ENCODE data around the gene ADGRD1. TPM values are rescaled to one million over a fixed set of nuclear protein-coding genes. Genes with fewer than 3 reads are reported as not detected.

The ADGRD1 gene
- total RNA-seq, 1 donor from 2014 or later: 1.0 TPM

- Mint-ChIP-seq H3K4me3 (ENCODE audit: unreplicated experiment) (no peak overlapping the region), H3K27me3 (ENCODE audit: unreplicated experiment) (no peaks in the 10 kb centered on the region), H3K27ac (ENCODE audit: unreplicated experiment) (no peak overlapping the region), H3K9me3 (ENCODE audit: unreplicated experiment) (no peaks in the 10 kb centered on the region), H3K36me3 (ENCODE audit: unreplicated experiment) (no peaks in the 10 kb centered on the region), H3K4me1 (ENCODE audit: unreplicated experiment) (no peaks in the 10 kb centered on the region)
- no peak for TF ChIP-seq CTCF (IDR thresholded peaks at IDR 0.05)
- no peak for DNase-seq (ENCODE audit: extremely low spot score, unreplicated experiment)
These were observed 183.5 kb downstream of the ADGRD1 start for GRCh38 chr12:131137009-131137835.

- Mint-ChIP-seq H3K36me3 (ENCODE audit: unreplicated experiment) (no peaks in the 10 kb centered on the region), H3K27me3 (ENCODE audit: unreplicated experiment) (no peaks in the 10 kb centered on the region)
- no peak for TF ChIP-seq CTCF (IDR thresholded peaks at IDR 0.05)
These were observed 184.3 kb downstream of the ADGRD1 start for GRCh38 chr12:131137836-131138637.

GRCh38 chr12:131138638-131139362, 185.1 kb downstream of the ADGRD1 start:
- no peak for DNase-seq (ENCODE audit: extremely low spot score, unreplicated experiment)
- H3K9me3 Mint-ChIP-seq (ENCODE audit: unreplicated experiment): no peaks in the 10 kb centered on the region
- H3K4me3 Mint-ChIP-seq (ENCODE audit: unreplicated experiment): no peak overlapping the region
- no peaks in the 10 kb centered on the region for H3K27me3 Mint-ChIP-seq (ENCODE audit: unreplicated experiment)
- no peak for TF ChIP-seq CTCF (IDR thresholded peaks at IDR 0.05)
- no peaks in the 10 kb centered on the region for H3K36me3 Mint-ChIP-seq (ENCODE audit: unreplicated experiment)
- H3K27ac Mint-ChIP-seq (ENCODE audit: unreplicated experiment): no peak overlapping the region
- peaks cover 7% of the 10 kb centered on the region for H3K4me1 Mint-ChIP-seq (ENCODE audit: unreplicated experiment)

More at GRCh38 chr12:131137836-131138637, 184.3 kb downstream of the ADGRD1 start:
- no peak for DNase-seq (ENCODE audit: extremely low spot score, unreplicated experiment)
- Mint-ChIP-seq H3K4me1 (ENCODE audit: unreplicated experiment) (peaks cover 1% of the 10 kb centered on the region), H3K4me3 (ENCODE audit: unreplicated experiment) (no peak overlapping the region), H3K9me3 (ENCODE audit: unreplicated experiment) (no peaks in the 10 kb centered on the region), H3K27ac (ENCODE audit: unreplicated experiment) (no peak overlapping the region)

GRCh38 chr12:131139363-131140068, 185.8 kb downstream of the ADGRD1 start:
- Mint-ChIP-seq H3K36me3 (ENCODE audit: unreplicated experiment) (no peaks in the 10 kb centered on the region), H3K27me3 (ENCODE audit: unreplicated experiment) (no peaks in the 10 kb centered on the region), H3K9me3 (ENCODE audit: unreplicated experiment) (no peaks in the 10 kb centered on the region), H3K4me3 (ENCODE audit: unreplicated experiment) (no peak overlapping the region), H3K27ac (ENCODE audit: unreplicated experiment) (no peak overlapping the region), H3K4me1 (ENCODE audit: unreplicated experiment) (peaks cover 7% of the 10 kb centered on the region)
- DNase-seq (ENCODE audit: extremely low spot score, unreplicated experiment): no peak
- no peak for TF ChIP-seq CTCF (IDR thresholded peaks at IDR 0.05)

Data from osteocyte (in vitro differentiated cells).